ENCODE results near the gene CEND1.
A peak's percentile ranks its signal among the peaks of the same experiment; 100 is the strongest.

The CEND1 gene

GRCh38 chr11:762421-763072 lies 27.3 kb downstream of the CEND1 start:
- TF ChIP-seq, protein P1, sequence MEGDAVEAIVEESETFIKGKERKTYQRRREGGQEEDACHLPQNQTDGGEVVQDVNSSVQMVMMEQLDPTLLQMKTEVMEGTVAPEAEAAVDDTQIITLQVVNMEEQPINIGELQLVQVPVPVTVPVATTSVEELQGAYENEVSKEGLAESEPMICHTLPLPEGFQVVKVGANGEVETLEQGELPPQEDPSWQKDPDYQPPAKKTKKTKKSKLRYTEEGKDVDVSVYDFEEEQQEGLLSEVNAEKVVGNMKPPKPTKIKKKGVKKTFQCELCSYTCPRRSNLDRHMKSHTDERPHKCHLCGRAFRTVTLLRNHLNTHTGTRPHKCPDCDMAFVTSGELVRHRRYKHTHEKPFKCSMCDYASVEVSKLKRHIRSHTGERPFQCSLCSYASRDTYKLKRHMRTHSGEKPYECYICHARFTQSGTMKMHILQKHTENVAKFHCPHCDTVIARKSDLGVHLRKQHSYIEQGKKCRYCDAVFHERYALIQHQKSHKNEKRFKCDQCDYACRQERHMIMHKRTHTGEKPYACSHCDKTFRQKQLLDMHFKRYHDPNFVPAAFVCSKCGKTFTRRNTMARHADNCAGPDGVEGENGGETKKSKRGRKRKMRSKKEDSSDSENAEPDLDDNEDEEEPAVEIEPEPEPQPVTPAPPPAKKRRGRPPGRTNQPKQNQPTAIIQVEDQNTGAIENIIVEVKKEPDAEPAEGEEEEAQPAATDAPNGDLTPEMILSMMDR (IDR thresholded peaks at IDR 0.05; ENCODE audit: low read depth, low read length), result peak; percentile 30
- no peak for TF ChIP-seq EZH2phosphoT487 (IDR thresholded peaks at IDR 0.05; ENCODE audit: low read depth)
- Histone ChIP-seq H3K4me3 (ENCODE audit: low read length) (no peak overlapping the region), H4K20me1 (ENCODE audit: insufficient read depth, low read length) (peaks cover 24% of the 10 kb centered on the region), H3K9me3 (ENCODE audit: insufficient read depth, low read length) (no peaks in the 10 kb centered on the region), H3K27me3 (ENCODE audit: low read depth, low read length) (no peaks in the 10 kb centered on the region), H3K9ac (ENCODE audit: low read length) (no peak overlapping the region), H3K4me1 (ENCODE audit: low read length) (no peaks in the 10 kb centered on the region), H2AFZ (ENCODE audit: low read depth, low read length) (no peak overlapping the region), H3K79me2 (ENCODE audit: low read length) (no peaks in the 10 kb centered on the region; the same call in 1 of the 2 replicates), H3K27ac (ENCODE audit: low read length) (no peak overlapping the region), H3K36me3 (replicated peaks; ENCODE audit: low read depth, low read length) (peaks cover 41% of the 10 kb centered on the region), H3K4me2 (ENCODE audit: low read length) (no peak overlapping the region)

- H4K20me1 ChIP-seq (ENCODE audit: insufficient read depth, low read length), result peaks cover 24% of the 10 kb centered on the region; the same call in 1 of the 2 replicates
- H3K79me2 ChIP-seq (ENCODE audit: low read length), result peaks cover 9% of the 10 kb centered on the region
- no peaks in the 10 kb centered on the region for H3K9me3 ChIP-seq (ENCODE audit: insufficient read depth, low read length)
- no peak overlapping the region for H3K4me2 ChIP-seq (ENCODE audit: low read length)
- H3K9ac ChIP-seq (ENCODE audit: low read length), result no peak overlapping the region
- no peak for TF ChIP-seq EZH2phosphoT487 (IDR thresholded peaks at IDR 0.05; ENCODE audit: low read depth)
- TF ChIP-seq, protein P1 (IDR thresholded peaks at IDR 0.05; ENCODE audit: low read depth, low read length), result no peak
- H3K27me3 ChIP-seq (ENCODE audit: low read depth, low read length), result no peaks in the 10 kb centered on the region
- H3K36me3 ChIP-seq (replicated peaks; ENCODE audit: low read depth, low read length), result peaks cover 45% of the 10 kb centered on the region
- no peak overlapping the region for H2AFZ ChIP-seq (ENCODE audit: low read depth, low read length)
- H3K4me1 ChIP-seq (ENCODE audit: low read length), result no peaks in the 10 kb centered on the region
- no peak overlapping the region for H3K27ac ChIP-seq (ENCODE audit: low read length)
- no peak overlapping the region for H3K4me3 ChIP-seq (ENCODE audit: low read length)
Observed at GRCh38 chr11:761526-762108, 28.3 kb downstream of the CEND1 start.

DNA sequence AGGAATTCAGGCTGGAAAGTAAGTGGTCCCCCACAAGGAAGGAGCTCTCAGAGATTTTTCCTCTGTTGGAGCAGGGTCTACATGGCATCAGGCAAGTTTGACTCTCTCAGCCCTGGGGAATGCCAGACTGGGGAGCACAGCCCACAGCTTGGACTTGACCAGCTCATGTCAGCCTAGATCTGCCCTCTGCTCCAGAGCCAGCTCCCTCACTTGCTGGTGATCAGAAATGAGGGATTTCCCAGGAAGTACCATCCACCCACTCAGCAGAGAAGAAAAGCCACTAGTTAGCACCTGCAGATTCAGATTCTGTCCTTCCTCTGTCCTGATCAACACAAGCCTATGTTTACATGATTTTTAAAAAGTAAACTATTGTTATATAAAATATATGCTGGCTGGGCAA lies 29.7 kb downstream of the CEND1 start:
- no peaks in the 10 kb centered on the region for H3K4me1 ChIP-seq (ENCODE audit: low read length)
- peaks cover 45% of the 10 kb centered on the region for H3K36me3 ChIP-seq (replicated peaks; ENCODE audit: low read depth, low read length)
- H3K27ac ChIP-seq (ENCODE audit: low read length), result no peak overlapping the region
- H3K79me2 ChIP-seq (ENCODE audit: low read length), result peaks cover 21% of the 10 kb centered on the region
- H2AFZ ChIP-seq (ENCODE audit: low read depth, low read length), result no peak overlapping the region
- H3K9ac ChIP-seq (ENCODE audit: low read length), result no peak overlapping the region
- H3K27me3 ChIP-seq (ENCODE audit: low read depth, low read length), result no peaks in the 10 kb centered on the region
- no peaks in the 10 kb centered on the region for H3K9me3 ChIP-seq (ENCODE audit: insufficient read depth, low read length)
- no peak overlapping the region for H3K4me3 ChIP-seq (ENCODE audit: low read length)
- no peak overlapping the region for H3K4me2 ChIP-seq (ENCODE audit: low read length)
- peaks cover 29% of the 10 kb centered on the region; the same call in 1 of the 2 replicates for H4K20me1 ChIP-seq (ENCODE audit: insufficient read depth, low read length)
- no peak for TF ChIP-seq EZH2phosphoT487 (IDR thresholded peaks at IDR 0.05; ENCODE audit: low read depth)
- TF ChIP-seq, protein P1 (IDR thresholded peaks at IDR 0.05; ENCODE audit: low read depth, low read length), result no peak

DNA sequence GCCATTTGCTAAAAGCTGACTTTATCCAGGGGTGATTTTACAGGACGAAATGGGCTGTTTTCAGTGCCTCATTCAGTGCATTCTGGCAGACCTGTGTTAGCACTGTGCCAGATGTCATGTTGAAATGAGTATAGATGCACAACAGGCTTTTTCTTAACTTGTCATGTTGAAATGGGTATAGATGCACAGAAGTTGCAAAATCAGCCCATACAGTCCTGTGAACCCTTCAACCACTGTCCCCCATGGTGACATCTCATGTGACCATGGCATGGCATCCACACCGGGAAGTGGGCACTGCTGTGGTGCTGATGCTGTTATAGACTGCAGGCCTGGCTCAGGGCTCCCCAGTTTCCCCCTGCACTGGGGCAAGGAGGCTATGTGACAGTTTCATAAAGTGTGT lies 40.2 kb downstream of the CEND1 start:
- Histone ChIP-seq H3K27me3 (ENCODE audit: low read depth, low read length) (no peaks in the 10 kb centered on the region), H3K27ac (ENCODE audit: low read length) (no peak overlapping the region), H4K20me1 (ENCODE audit: insufficient read depth, low read length) (peaks cover 28% of the 10 kb centered on the region), H3K4me1 (ENCODE audit: low read length) (peaks cover 14% of the 10 kb centered on the region), H3K4me3 (ENCODE audit: low read length) (no peak overlapping the region), H3K4me2 (ENCODE audit: low read length) (no peak overlapping the region), H3K9ac (ENCODE audit: low read length) (no peak overlapping the region), H3K79me2 (ENCODE audit: low read length) (peaks cover 79% of the 10 kb centered on the region), H2AFZ (ENCODE audit: low read depth, low read length) (no peak overlapping the region), H3K36me3 (replicated peaks; ENCODE audit: low read depth, low read length) (peaks cover 18% of the 10 kb centered on the region), H3K9me3 (ENCODE audit: insufficient read depth, low read length) (no peaks in the 10 kb centered on the region)
- no peak for TF ChIP-seq EZH2phosphoT487 (IDR thresholded peaks at IDR 0.05; ENCODE audit: low read depth)
- TF ChIP-seq, protein P1 (IDR thresholded peaks at IDR 0.05; ENCODE audit: low read depth, low read length), result no peak
